IPS-15b (cell line): ENCODE measurements around the gene DPP4.
"Not testable (repeated sequence)": the region's sequence is repeated elsewhere in the genome, so short reads cannot be mapped to it uniquely, and the experiment has no call there.

Source experiments
- H3K27me3 ChIP-seq: one replicate; pipeline ENCODE4 v1.6.1; 2013; ENCODE audit warnings: low read length; ENCODE audit not compliant: control insufficient read depth, insufficient read depth
- H3K36me3 ChIP-seq: one replicate; pipeline ENCODE4 v1.6.1; 2013; ENCODE audit warnings: low read length; ENCODE audit not compliant: control insufficient read depth, insufficient read depth
- H3K4me1 ChIP-seq: one replicate; pipeline ENCODE4 v1.6.1; 2013; ENCODE audit warnings: mild to moderate bottlenecking, low read length; ENCODE audit not compliant: control insufficient read depth, insufficient read depth
- H3K4me3 ChIP-seq: one replicate; pipeline ENCODE4 v1.5.1; 2013; ENCODE audit warnings: low read depth, low read length
- H3K9ac ChIP-seq: one replicate; pipeline ENCODE4 v1.6.1; 2013; ENCODE audit warnings: low read depth, mild to moderate bottlenecking, low read length
- H3K9me3 ChIP-seq: one replicate; pipeline ENCODE4 v1.6.1; 2013; ENCODE audit warnings: mild to moderate bottlenecking, low read length; ENCODE audit not compliant: control insufficient read depth, insufficient read depth

The DPP4 gene

DNA sequence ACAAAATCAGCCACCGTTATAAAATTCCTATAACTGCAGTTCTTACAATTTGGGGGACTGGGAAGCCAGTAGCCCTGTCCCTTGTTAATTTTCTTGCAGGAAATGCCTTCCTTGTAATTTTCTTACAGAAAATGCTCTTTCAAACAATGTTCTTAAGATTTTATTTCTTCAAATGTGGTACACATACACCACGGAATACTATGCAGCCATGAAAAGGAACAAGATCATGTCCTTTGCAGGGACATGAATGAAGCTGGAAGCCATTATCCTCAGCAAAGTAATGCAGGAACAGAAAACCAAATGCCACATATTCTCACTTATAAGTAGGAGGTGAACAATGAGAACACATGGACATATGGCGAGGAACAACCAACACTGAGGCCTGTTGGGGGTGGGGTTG lies 24.9 kb downstream of the DPP4 start:
- H3K9ac ChIP-seq, H3K4me3 ChIP-seq, H3K9me3 ChIP-seq, H3K4me1 ChIP-seq, H3K27me3 ChIP-seq, H3K36me3 ChIP-seq: not testable (repeated sequence)

DNA sequence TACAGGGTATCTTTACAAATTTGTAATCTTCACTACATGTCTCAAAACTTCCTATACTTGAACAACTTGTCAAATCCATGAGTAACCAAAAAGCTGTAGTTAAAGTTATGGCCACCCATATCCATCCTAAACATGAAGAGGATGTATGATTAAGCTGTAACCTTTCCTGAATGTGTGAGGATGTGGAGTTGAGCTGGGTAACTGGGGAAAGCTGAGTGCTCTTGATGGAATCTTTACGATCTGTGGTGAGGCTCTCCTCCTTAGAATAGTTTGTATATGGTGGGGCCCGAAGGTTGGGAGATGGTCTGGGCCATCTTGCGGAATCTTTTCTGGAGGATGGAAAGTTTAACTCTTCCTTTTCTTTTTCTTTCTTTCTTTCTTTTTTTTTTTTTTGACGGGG lies 29.4 kb downstream of the DPP4 start:
- H3K27me3 ChIP-seq: no peaks in the 10 kb centered on the region
- no peak overlapping the region for H3K4me3 ChIP-seq
- no peaks in the 10 kb centered on the region for H3K9me3 ChIP-seq
- no peak overlapping the region for H3K9ac ChIP-seq
- no peaks in the 10 kb centered on the region for H3K4me1 ChIP-seq
- H3K36me3 ChIP-seq: no peaks in the 10 kb centered on the region

DNA sequence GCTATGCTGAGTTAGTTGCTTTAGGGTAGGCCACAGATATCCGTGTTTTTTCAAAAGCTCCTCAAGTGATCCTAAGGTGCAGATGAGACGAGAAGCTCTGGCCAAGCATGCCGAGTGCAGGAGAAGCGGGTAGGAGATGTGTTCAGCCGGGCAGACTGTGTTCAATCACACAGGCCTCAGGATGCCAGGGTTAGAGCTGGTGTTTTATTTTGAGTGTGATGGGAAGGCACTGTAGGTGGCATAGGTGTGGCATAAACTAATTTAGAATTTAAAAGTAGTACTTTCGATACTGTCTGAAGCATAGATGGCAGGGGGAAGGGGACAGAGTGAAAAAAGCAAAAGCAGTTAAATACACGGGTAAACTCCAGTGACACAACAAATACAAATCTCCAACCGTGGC lies 30.9 kb downstream of the DPP4 start:
- no peaks in the 10 kb centered on the region for H3K27me3 ChIP-seq
- H3K4me1 ChIP-seq: peaks cover 3% of the 10 kb centered on the region
- H3K36me3 ChIP-seq: no peaks in the 10 kb centered on the region
- H3K9ac ChIP-seq: no peak overlapping the region
- H3K4me3 ChIP-seq: no peak overlapping the region
- no peaks in the 10 kb centered on the region for H3K9me3 ChIP-seq

DNA sequence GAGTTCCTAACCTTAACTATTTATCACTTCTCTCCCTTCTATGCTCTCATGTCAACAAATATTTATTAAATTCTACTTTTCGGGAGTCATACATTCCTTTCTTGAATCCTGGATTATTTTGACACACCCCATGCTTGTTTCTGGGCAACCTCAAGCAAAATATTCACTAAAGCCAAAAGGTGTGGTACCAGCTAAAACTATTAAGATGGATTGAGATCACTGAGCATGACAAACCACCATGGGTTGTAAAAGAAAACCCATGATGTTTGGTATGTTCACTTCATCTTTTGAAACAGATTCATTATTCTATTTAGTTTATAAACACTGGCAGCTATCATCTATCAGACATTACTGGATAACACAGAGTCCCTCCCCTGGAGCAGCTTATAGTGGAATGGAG lies 32.5 kb downstream of the DPP4 start:
- Histone ChIP-seq H3K9ac (no peak overlapping the region), H3K4me3 (no peak overlapping the region), H3K9me3 (no peaks in the 10 kb centered on the region)

DNA sequence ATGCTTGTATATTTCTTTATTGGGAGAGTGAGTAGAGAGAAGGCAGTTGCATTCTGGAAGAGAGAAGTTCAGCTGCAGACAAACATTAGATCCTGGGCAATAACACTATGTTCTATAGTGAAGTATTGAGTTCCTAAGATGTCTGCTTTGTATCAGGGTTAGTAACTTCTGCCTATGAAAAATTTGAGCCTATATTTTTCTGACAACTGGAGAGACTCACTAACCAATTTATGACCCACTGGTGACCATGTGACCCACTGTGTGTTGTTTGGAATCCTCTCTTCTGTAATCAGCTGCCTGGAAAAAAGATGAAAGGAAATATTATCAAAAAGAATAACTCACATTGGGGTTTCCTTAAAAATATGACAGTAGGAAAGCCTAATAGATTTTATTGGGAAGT lies 35.3 kb downstream of the DPP4 start:
- Histone ChIP-seq H3K4me1 (peaks cover 14% of the 10 kb centered on the region), H3K27me3 (no peaks in the 10 kb centered on the region), H3K36me3 (no peaks in the 10 kb centered on the region), H3K9ac (no peak overlapping the region), H3K9me3 (no peaks in the 10 kb centered on the region), H3K4me3 (no peak overlapping the region)

More for the DNA sequence above, 32.5 kb downstream of the DPP4 start:
- no peaks in the 10 kb centered on the region for H3K36me3 ChIP-seq
- H3K27me3 ChIP-seq: no peaks in the 10 kb centered on the region
- peaks cover 14% of the 10 kb centered on the region for H3K4me1 ChIP-seq

DNA sequence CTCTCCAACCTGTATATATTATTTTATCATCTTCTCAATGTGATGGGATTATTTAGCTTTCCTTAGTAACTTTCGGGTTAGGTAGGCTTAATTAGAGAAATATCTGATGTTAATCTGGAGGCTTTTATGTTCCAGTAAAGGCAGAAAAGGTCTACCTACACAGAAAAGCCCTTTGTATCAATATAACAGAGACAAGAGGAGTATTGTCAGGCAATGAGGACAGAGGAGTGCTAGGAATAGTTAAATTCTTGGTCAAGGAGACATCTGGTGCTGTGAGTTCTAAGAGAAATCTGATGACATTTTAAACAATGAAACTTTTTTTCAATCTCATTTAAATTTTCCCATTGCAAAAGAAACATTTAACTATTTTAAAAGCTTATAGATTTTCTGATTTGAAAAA lies 36.1 kb downstream of the DPP4 start:
- Histone ChIP-seq H3K4me1 (peaks cover 14% of the 10 kb centered on the region), H3K9me3 (no peaks in the 10 kb centered on the region), H3K9ac (no peak overlapping the region), H3K36me3 (no peaks in the 10 kb centered on the region), H3K27me3 (no peaks in the 10 kb centered on the region), H3K4me3 (no peak overlapping the region)

DNA sequence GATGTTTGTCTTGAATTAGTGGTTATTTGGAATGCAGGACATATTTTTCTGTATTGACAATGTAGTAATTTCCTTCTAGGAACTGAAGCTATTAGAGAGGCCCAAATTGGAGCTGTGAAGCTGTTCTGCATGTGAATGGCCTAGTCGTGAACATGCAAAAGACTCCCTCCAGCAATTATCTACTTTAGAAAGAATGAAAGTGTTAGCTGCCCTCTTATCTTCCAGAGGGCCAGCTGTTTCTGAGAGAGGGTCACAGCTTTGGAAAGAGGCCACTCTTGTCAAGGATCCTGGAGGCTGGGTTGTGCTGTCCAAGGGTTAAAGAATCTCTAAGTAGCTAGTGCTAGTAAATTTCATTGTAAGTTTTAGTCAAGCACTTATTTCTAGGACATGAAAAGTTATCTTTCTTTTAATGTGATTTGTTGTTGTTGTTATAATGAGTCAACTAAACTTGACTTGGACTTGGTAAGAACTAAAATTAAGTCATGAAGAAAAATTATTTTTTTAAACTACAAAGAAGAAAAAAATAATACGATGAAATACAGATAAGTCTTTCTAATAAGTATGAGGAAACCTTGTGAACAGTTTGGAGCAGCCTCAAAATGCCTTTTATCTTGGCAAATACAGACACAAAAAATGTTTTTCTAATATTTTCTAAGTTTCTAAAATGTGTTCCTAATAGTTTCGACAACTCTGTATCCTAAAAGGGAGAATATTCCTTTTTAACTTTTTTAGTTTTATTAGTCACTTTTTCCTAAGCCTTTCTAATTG lies 36.8 kb downstream of the DPP4 start:
- H3K36me3 ChIP-seq: no peaks in the 10 kb centered on the region

DNA sequence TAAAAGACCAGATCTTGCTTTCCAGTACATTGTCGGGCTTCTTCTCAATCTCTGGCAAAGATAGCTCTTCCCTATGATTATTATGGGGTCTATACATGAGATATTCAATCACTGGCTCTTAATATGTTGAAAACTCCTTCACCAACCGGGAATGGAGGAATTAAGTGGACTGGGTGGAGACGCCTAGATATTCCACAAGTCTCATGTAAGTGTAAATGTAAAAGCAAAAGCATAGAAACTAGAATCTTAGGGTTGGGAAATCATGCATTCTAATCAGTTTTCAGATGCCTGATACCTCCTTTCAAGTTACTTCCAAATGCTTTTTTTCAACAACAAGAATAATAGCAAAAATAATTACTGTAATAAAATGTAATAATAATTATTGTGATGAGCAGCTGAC lies 38.0 kb downstream of the DPP4 start:
- H3K27me3 ChIP-seq: no peaks in the 10 kb centered on the region
- peaks cover 2% of the 10 kb centered on the region for H3K36me3 ChIP-seq
- H3K4me3 ChIP-seq: no peak overlapping the region
- no peaks in the 10 kb centered on the region for H3K9me3 ChIP-seq
- H3K4me1 ChIP-seq: peaks cover 14% of the 10 kb centered on the region
- no peak overlapping the region for H3K9ac ChIP-seq

More for the DNA sequence above, 36.8 kb downstream of the DPP4 start:
- H3K4me1 ChIP-seq: peaks cover 14% of the 10 kb centered on the region
- H3K9ac ChIP-seq: no peak overlapping the region
- H3K4me3 ChIP-seq: no peak overlapping the region
- no peaks in the 10 kb centered on the region for H3K9me3 ChIP-seq
- H3K27me3 ChIP-seq: no peaks in the 10 kb centered on the region

DNA sequence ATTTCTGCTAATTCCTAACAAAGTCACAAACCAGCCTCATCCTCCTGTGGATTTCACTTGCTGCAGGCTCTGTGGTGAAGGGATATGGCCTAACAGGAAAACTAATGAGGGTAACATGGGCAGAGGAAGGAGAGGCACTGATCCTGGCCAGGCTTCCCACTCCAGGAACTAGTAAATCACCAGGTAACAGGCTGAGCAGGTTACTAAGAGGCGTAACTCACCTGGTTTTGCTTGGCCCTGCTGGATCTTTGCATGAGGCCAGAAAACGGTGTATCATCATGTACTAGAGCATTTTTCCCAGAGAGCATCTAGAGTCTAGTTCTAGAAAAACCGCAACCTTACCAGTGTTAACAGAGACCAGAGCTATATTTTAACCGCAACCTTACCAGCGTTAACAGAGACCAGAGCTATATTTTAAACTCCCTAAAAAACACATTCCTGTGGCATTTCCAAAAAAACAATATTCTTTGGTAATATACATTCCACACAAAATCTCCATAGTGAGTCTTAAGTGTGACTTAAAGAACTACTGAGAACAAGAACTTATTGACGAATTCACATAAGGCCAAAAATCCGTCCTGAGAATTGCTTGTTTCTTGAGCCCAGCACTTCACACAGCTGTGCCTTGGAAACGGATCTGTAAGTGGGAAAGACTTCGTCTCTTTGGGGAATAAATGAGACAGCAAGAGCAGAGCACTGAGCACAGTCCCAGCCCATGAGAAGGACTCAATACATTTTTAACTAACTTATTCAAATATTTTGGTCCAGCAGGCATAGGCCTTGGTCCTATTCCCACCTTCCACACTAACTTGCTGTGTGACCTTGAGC lies 43.4 kb downstream of the DPP4 start:
- H3K9ac ChIP-seq: no peak overlapping the region
- H3K4me3 ChIP-seq: no peak overlapping the region
- no peaks in the 10 kb centered on the region for H3K9me3 ChIP-seq
- H3K4me1 ChIP-seq: no peaks in the 10 kb centered on the region
- peaks cover 2% of the 10 kb centered on the region for H3K36me3 ChIP-seq
- H3K27me3 ChIP-seq: no peaks in the 10 kb centered on the region

DNA sequence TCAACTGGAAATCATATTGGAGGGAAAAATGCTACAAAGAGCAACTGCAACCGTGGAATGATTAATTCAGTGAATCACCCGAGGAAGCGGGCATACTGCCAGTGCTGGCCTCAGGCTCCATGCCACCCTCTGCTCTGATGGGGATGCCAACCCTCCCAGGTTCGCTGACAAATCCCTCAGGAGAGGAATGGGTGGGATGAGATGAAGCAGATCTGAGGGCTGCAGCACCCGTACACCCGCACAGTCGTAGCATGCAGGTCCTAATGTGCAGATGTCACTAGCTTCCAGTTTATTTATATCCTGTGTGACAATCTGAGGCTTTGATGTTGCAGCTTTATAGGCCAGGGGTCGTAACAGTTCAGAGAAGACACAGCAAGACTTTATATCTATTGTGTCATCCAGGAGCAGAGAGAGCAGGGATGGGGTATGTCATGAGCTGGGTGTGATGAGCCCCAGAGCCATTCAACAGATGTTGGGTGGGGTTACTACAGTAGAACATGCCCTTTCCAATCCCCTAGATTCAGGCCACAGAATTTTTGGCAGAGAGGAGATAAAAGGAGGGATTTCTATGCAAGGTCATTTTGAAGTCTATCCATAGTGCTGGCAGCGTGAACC lies 44.6 kb downstream of the DPP4 start:
- H3K36me3 ChIP-seq: peaks cover 2% of the 10 kb centered on the region
- no peak overlapping the region for H3K4me3 ChIP-seq
- no peak overlapping the region for H3K9ac ChIP-seq
- no peaks in the 10 kb centered on the region for H3K9me3 ChIP-seq
- H3K4me1 ChIP-seq: no peaks in the 10 kb centered on the region
- H3K27me3 ChIP-seq: no peaks in the 10 kb centered on the region

DNA sequence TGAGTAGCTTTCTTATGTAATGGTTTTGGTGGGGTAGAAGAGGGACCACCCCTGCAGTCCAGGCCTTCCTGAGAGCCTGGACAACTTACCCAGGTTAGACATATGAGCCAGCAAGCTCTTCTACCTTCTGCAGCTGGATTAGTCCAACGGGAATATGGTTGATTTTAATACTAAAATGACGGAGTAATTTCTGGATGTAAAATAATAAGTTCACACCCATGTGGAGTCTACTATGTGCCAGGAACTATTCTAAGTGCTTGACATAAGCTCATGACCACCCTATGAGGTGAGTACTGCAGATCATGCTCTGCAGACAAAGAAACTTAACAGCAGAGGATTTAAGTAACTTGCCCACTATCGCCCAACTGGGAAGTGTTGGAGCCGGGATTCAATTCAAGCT lies 45.5 kb downstream of the DPP4 start:
- no peak overlapping the region for H3K9ac ChIP-seq
- no peaks in the 10 kb centered on the region for H3K4me1 ChIP-seq
- H3K27me3 ChIP-seq: no peaks in the 10 kb centered on the region
- H3K36me3 ChIP-seq: peaks cover 2% of the 10 kb centered on the region
- H3K9me3 ChIP-seq: no peaks in the 10 kb centered on the region
- no peak overlapping the region for H3K4me3 ChIP-seq
